ENCODE measurements around the gene UNC13D. TPM values are rescaled to one million over a fixed set of nuclear protein-coding genes. Genes with fewer than 3 reads are reported as not detected.
A peak's percentile ranks its signal among the peaks of the same experiment; 100 is the strongest.

The UNC13D gene
- total and polyA plus RNA-seq, 9 of the 15 experiments (the other 6 are each of a cell fraction or from before 2014, with no cell fraction given), result 0.86 to 244 (median 69.2) TPM

DNA sequence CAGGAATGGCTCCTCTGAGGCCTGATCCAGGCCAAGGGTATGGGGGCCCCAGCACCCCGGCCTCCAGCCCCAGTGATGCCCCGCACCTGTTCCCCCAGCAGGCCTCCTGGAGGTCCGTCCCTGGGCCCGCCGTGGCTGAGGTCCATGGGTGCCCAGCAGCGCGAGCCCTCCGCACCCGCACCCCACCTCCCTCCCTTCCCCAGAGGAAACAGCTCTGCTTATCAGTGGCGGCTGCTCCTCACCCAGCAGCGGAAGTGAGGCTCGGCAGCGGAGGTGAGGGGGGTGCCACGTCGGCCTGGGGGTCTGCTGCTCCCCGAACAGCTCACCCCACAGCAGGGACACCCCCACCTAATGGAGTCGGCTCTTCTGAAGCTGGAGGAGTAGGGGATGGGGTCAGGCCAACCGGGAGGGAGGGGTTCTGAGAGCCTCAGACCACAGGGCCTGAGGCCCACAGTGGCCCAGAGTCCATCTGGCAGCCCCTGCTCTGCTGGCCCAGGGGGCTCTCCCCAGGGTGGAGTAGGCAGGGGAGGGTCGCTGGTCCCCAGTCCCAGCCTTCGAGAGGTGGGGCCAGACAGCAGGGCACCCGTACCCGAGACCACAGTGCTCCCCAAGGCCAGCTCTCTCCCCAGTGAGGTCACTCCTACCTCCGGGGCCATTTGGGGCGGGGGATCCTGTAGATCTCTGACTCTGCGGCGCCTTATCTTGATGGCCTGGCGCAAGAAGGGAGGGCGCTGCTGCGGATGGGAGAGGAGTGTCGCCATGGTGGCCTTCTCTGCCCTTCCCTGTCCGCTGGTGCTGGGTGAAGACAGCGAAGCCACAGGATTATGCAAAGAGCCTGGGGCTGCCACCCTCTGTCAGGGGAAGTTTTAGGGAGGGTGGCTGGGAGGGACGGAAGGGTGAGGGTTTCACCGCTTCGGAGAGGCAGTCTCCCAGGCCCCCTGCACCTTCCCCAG is at the start of gene UNC13D (continued):
- TF ChIP-seq ZNF124 (CRISPR knock-in tag; IDR thresholded peaks at IDR 0.05) (no peak), MXI1 (IDR thresholded peaks at IDR 0.05; ENCODE audit: low read depth, low read length) (no peak), KDM5B (IDR thresholded peaks at IDR 0.05; ENCODE audit: insufficient replicate concordance, low read depth, low read length) (peak; percentile 81), ZNF444 (CRISPR knock-in tag; IDR thresholded peaks at IDR 0.05) (peak; percentile 70; the same call in 1 of the 2 replicates), ZNF668 (CRISPR knock-in tag; IDR thresholded peaks at IDR 0.05) (no peak), NFIX (CRISPR knock-in tag; IDR thresholded peaks at IDR 0.05; ENCODE audit: low read depth) (no peak), ZNF23 (CRISPR knock-in tag; IDR thresholded peaks at IDR 0.05) (no peak), BRD4 (IDR thresholded peaks at IDR 0.05) (peak; percentile 92), RBM22 (IDR thresholded peaks at IDR 0.05; ENCODE audit: low read depth, low read length, poor library complexity, severe bottlenecking) (peak; percentile 19), CREM (IDR thresholded peaks at IDR 0.05; ENCODE audit: low read depth) (peak; percentile 76), TRIM24 (IDR thresholded peaks at IDR 0.05) (peak in 1 of 2 experiments; percentile 43; a peak in 1 of 4 replicates), RAD21 (CRISPR knock-in tag; conservative IDR thresholded peaks at IDR 0.05 in 1 of 2, IDR thresholded peaks at IDR 0.05 in 1 of 2) (no peak), KAT2B (IDR thresholded peaks at IDR 0.05; ENCODE audit: low read depth, low read length) (no peak), CAMTA2 (CRISPR knock-in tag; conservative IDR thresholded peaks at IDR 0.05) (no peak), ZNF24 (IDR thresholded peaks at IDR 0.05) (no peak), MCM5 (IDR thresholded peaks at IDR 0.05; ENCODE audit: low read depth) (no peak), ZNF274 (IDR thresholded peaks at IDR 0.05; ENCODE audit: borderline replicate concordance, low read depth, low read length) (no peak)
- TF ChIP-seq, protein P1, sequence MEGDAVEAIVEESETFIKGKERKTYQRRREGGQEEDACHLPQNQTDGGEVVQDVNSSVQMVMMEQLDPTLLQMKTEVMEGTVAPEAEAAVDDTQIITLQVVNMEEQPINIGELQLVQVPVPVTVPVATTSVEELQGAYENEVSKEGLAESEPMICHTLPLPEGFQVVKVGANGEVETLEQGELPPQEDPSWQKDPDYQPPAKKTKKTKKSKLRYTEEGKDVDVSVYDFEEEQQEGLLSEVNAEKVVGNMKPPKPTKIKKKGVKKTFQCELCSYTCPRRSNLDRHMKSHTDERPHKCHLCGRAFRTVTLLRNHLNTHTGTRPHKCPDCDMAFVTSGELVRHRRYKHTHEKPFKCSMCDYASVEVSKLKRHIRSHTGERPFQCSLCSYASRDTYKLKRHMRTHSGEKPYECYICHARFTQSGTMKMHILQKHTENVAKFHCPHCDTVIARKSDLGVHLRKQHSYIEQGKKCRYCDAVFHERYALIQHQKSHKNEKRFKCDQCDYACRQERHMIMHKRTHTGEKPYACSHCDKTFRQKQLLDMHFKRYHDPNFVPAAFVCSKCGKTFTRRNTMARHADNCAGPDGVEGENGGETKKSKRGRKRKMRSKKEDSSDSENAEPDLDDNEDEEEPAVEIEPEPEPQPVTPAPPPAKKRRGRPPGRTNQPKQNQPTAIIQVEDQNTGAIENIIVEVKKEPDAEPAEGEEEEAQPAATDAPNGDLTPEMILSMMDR (IDR thresholded peaks at IDR 0.05 in 2 of 3, conservative IDR thresholded peaks at IDR 0.05 in 1 of 3; ENCODE audit: insufficient read depth in 2 of 3, low read depth in 1 of 3, low read length in 3 of 3), result no peak
- TF ChIP-seq, protein P2, sequence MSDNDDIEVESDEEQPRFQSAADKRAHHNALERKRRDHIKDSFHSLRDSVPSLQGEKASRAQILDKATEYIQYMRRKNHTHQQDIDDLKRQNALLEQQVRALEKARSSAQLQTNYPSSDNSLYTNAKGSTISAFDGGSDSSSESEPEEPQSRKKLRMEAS (CRISPR knock-in tag; IDR thresholded peaks at IDR 0.05), result peak; percentile 45
- TF ChIP-seq, protein P3, sequence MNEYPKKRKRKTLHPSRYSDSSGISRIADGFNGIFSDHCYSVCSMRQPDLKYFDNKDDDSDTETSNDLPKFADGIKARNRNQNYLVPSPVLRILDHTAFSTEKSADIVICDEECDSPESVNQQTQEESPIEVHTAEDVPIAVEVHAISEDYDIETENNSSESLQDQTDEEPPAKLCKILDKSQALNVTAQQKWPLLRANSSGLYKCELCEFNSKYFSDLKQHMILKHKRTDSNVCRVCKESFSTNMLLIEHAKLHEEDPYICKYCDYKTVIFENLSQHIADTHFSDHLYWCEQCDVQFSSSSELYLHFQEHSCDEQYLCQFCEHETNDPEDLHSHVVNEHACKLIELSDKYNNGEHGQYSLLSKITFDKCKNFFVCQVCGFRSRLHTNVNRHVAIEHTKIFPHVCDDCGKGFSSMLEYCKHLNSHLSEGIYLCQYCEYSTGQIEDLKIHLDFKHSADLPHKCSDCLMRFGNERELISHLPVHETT (CRISPR knock-in tag; conservative IDR thresholded peaks at IDR 0.05 in 1 of 2, IDR thresholded peaks at IDR 0.05 in 1 of 2), result peak in 1 of 2 experiments; percentile 67; a peak in 1 of 4 replicates
- TF ChIP-seq, protein P4, sequence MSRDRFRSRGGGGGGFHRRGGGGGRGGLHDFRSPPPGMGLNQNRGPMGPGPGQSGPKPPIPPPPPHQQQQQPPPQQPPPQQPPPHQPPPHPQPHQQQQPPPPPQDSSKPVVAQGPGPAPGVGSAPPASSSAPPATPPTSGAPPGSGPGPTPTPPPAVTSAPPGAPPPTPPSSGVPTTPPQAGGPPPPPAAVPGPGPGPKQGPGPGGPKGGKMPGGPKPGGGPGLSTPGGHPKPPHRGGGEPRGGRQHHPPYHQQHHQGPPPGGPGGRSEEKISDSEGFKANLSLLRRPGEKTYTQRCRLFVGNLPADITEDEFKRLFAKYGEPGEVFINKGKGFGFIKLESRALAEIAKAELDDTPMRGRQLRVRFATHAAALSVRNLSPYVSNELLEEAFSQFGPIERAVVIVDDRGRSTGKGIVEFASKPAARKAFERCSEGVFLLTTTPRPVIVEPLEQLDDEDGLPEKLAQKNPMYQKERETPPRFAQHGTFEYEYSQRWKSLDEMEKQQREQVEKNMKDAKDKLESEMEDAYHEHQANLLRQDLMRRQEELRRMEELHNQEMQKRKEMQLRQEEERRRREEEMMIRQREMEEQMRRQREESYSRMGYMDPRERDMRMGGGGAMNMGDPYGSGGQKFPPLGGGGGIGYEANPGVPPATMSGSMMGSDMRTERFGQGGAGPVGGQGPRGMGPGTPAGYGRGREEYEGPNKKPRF (IDR thresholded peaks at IDR 0.05; ENCODE audit: low read depth, low read length), result no peak
- TF ChIP-seq, protein P5, sequence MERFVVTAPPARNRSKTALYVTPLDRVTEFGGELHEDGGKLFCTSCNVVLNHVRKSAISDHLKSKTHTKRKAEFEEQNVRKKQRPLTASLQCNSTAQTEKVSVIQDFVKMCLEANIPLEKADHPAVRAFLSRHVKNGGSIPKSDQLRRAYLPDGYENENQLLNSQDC (CRISPR knock-in tag; IDR thresholded peaks at IDR 0.05), result no peak
